Left ventricle myocardium inferior (tissue), 1 donor: ENCODE measurements around the gene ARHGEF19. TPM values are rescaled to one million over a fixed set of nuclear protein-coding genes. Genes with fewer than 3 reads are reported as not detected.

Experiments used
- DNase-seq: peaks from one replicate; pipeline ENCODE4 v3.0.0-alpha.2; 2020
- H3K27ac ChIP-seq: fragments of 200-600 bp; replicated peaks from 2 replicates; pipeline ENCODE4 v1.8.0; 2021
- H3K27me3 ChIP-seq: fragments of 200-600 bp; 2 replicates; pipeline ENCODE4 v1.8.0; 2021; ENCODE audit warnings: low read depth
- H3K36me3 ChIP-seq: fragments of 200-600 bp; 2 replicates; pipeline ENCODE4 v1.8.0; 2021
- H3K4me1 ChIP-seq: fragments of 200-600 bp; 2 replicates; pipeline ENCODE4 v1.8.0; 2021
- H3K4me3 ChIP-seq: fragments of 200-600 bp; 2 replicates; pipeline ENCODE4 v1.8.0; 2021; ENCODE audit warnings: mild to moderate bottlenecking, moderate library complexity
- H3K9me3 ChIP-seq: fragments of 200-600 bp; replicated peaks from 2 replicates; pipeline ENCODE4 v1.8.0; 2021
- intact Hi-C: fragments of 100-400 bp; cut with micrococcal nuclease; formaldehyde crosslinking; loops from one replicate; pipeline ENCODE4 v1.11.0; 2022
- total RNA-seq: library from RNA; stranded (reverse); fragmentation: NEBNext Ultra II Directional; extraction: Animal tissue kit (Norgen Biotek cat#: 25700); gene quantifications from one replicate; pipeline ENCODE4 v1.2.1, GENCODE V29; 2021
- TF ChIP-seq, protein P1 (sequence below): fragments of 200-600 bp; IDR thresholded peaks from 2 replicates; pipeline ENCODE4 v1.8.0; 2021; ENCODE audit warnings: antibody characterized with exemption, mild to moderate bottlenecking, borderline replicate concordance
- donor health status: DM: no; HTN: yes; CAD: no; lungs with severe emphysema.

ARHGEF19 gene
- total RNA-seq, 1 donor from 2014 or later: 2.2 TPM

DNA sequence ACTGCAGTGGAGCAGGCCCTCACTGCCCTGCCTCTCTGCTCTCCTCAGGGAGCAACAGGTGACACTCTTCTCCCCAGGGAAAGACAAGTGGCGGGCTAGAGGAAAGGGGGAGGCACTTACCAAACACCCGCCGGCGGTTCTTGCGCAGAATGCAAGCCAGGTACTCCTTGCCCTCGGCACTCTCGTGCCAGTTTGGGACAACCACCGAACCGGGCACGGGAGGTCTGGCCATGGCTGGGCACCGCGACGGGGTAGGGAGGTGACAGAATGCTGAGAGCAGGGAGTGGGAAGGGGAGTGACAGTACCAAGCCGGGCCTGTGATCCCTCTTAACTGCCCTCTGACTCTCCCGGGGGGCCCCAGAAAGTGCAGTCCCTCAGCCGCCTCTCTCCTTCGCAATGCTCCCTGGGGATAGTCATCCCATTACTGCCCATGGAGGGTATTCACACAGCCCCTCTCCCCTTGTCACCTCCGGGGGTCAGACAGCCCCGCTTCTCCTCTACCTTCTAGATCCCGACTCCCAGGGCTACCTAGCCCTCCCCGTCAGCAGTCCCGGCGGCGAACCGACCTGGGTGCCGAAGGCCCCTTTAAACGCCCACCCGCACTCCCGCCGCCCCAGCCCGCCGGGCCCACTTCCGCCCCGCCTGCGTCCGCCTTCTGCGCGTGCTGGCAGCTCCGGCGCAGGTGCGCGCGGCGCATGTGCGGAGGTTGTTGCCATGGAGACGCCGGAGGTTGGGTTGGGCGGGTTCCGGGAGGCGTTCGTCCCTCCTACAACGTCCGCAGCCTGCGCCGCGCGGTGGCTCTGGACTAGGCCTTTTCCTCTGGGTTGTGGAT lies 24.3 kb upstream of the ARHGEF19 start, which contains the start of gene CPLANE2:
Gene CPLANE2, minus strand, starts transcription at position 673 of the 832 bp plus-strand sequence. Its CDS starts 441 bp downstream, at position 232.
- Histone ChIP-seq H3K27ac (peak within 1 kb of the TSS; percentile 91), H3K4me1 (peaks cover 22% of the 10 kb centered on the region), H3K4me3 (peak within 1 kb of the TSS; percentile 82), H3K27me3 (no peaks in the 10 kb centered on the region), H3K36me3 (peaks cover 10% of the 10 kb centered on the region), H3K9me3 (no peaks in the 10 kb centered on the region)
- intact Hi-C loops: no loop called here
- TF ChIP-seq, protein P1, sequence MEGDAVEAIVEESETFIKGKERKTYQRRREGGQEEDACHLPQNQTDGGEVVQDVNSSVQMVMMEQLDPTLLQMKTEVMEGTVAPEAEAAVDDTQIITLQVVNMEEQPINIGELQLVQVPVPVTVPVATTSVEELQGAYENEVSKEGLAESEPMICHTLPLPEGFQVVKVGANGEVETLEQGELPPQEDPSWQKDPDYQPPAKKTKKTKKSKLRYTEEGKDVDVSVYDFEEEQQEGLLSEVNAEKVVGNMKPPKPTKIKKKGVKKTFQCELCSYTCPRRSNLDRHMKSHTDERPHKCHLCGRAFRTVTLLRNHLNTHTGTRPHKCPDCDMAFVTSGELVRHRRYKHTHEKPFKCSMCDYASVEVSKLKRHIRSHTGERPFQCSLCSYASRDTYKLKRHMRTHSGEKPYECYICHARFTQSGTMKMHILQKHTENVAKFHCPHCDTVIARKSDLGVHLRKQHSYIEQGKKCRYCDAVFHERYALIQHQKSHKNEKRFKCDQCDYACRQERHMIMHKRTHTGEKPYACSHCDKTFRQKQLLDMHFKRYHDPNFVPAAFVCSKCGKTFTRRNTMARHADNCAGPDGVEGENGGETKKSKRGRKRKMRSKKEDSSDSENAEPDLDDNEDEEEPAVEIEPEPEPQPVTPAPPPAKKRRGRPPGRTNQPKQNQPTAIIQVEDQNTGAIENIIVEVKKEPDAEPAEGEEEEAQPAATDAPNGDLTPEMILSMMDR: peak; percentile 12
- DNase-seq: peak; percentile 95

DNA sequence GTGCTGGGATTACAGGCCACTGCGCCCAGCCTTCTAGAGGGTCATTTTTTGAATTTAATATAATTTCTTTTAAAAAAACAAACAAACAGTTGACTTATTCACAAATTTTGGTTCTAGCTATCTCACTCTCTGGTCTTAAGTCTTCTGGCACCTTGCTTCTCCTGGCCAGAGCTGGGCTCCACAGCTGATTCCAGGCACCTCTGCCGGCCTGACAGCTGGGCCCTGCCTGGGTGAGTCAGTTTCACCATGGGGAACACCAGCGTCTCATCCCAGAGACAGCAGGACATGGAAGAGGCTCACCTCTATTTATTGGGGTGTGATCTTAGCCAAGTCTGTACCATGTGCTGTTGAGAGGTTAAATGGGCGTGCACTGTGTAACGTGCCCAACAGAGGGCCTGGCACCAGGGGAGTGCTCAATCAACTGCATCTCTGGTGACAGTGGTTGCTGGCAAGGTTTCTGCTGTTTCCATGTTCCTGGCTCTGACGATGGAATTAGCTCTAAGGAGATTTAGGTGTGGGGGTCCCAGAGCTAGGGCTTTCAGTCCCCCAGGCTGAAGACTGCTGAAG lies 23.6 kb upstream of the ARHGEF19 start:
- TF ChIP-seq, protein P1: peak; percentile 39
- no peaks in the 10 kb centered on the region for H3K9me3 ChIP-seq
- no peaks in the 10 kb centered on the region for H3K27me3 ChIP-seq
- no peak for DNase-seq
- peak overlapping the region; percentile 91 for H3K27ac ChIP-seq
- H3K36me3 ChIP-seq: peaks cover 10% of the 10 kb centered on the region
- intact Hi-C loops: no loop called here
- H3K4me3 ChIP-seq: peak overlapping the region; percentile 82
- H3K4me1 ChIP-seq: peaks cover 22% of the 10 kb centered on the region

DNA sequence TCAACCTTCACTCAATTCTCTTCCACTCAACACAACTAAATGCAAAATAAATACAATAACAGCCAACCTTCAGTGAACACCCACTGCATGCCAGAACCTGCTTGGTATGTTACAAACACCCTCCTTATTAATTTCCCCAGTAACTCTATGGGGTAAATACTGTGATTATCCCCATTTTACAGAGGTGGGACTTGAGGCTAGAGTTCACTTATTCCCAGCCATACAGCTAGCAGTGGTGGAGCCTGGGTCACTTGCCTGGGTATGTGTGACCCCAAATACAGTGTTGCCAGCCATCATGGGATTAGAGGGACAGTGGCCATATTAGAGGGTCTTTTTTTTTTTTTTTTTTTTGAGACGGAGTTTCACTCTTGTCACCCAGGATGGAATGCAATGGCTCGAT lies 22.9 kb upstream of the ARHGEF19 start:
- intact Hi-C loops: no loop called here
- DNase-seq: no peak

DNA sequence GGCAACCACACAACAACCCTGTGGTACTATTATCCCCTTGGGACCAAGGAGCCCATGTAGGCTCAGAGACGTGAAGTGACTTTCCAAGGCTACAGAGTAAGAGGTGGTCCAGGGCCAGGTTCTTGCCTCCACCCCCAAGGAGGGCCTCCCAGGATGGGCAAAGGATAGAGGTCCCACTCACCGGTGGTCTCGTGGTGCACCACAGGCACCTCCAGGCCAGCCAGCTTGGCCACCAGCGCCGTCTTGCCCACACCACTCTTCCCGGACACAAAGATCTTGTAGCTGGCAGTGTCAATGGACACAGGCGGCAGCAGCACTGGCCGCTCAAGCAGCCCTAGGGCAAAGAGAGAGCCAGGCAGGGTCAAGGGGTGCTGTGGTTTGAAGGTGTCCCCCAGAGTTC lies 21.0 kb upstream of the ARHGEF19 start:
- TF ChIP-seq, protein P1: no peak
- H3K36me3 ChIP-seq: peaks cover 10% of the 10 kb centered on the region
- no peak overlapping the region for H3K4me3 ChIP-seq
- H3K27me3 ChIP-seq: peaks cover 1% of the 10 kb centered on the region
- H3K27ac ChIP-seq: no peak overlapping the region
- no peaks in the 10 kb centered on the region for H3K9me3 ChIP-seq
- intact Hi-C loops: no loop called here
- DNase-seq: no peak
- peaks cover 22% of the 10 kb centered on the region for H3K4me1 ChIP-seq

More for the DNA sequence above, 22.9 kb upstream of the ARHGEF19 start:
- Histone ChIP-seq H3K4me3 (no peak overlapping the region), H3K9me3 (no peaks in the 10 kb centered on the region), H3K4me1 (peaks cover 22% of the 10 kb centered on the region), H3K27me3 (no peaks in the 10 kb centered on the region), H3K27ac (no peak overlapping the region), H3K36me3 (peaks cover 10% of the 10 kb centered on the region)
- TF ChIP-seq, protein P1: no peak

DNA sequence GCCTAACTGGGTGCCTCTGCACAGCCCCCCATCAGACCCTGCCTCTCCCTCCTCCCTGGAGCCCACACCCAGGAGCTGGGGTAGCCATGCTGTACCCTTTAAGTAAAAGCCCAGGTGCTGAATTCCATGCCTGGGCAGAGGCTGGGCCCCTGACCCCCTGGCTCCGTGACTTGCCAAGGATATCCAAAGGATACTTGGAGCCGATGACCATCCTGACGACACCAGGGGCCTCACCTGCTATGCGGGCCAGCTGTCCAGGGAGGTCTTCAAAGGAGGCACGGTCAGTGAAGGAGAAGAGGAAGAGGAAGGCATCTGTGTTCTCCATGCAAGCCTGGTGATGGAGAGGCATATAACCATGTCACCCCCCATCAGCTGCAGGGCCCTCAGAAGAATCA lies 19.9 kb upstream of the ARHGEF19 start:
- Histone ChIP-seq H3K27ac (no peak overlapping the region), H3K36me3 (peaks cover 10% of the 10 kb centered on the region), H3K27me3 (peaks cover 12% of the 10 kb centered on the region), H3K4me1 (peaks cover 16% of the 10 kb centered on the region), H3K4me3 (no peak overlapping the region), H3K9me3 (no peaks in the 10 kb centered on the region)
- TF ChIP-seq, protein P1: no peak
- intact Hi-C loops: no loop called here
- DNase-seq: no peak
